Measurements from ENCODE around the gene PLOD2. TPM values are rescaled to one million over a fixed set of nuclear protein-coding genes. Genes with fewer than 3 reads are reported as not detected.
"Not testable (repeated sequence)": the region's sequence is repeated elsewhere in the genome, so short reads cannot be mapped to it uniquely, and the experiment has no call there.

PLOD2 gene
- total RNA-seq, 1 donor from 2014 or later = 54.9 TPM

DNA sequence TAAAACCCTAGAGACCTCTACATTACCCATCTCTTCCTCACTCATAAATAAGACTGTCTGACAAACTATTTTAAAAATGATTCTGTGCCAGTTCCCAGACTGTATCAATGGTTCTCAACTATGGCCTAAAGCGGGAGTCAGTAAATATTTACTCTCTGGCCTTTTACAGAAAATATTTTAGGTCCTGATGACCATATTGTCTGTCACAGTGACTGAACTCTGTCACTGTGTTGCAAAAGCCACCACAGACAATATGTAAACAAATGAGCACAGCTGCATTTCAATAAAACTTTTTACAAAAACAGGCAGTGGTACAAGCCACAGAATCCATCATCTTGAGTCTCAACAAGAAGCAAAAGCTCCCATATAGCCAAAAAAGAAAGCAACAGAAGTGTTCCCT is 45.4 kb downstream of the PLOD2 start:
- Mint-ChIP-seq H3K27ac (no peak overlapping the region), H3K27me3 (no peaks in the 10 kb centered on the region)

DNA sequence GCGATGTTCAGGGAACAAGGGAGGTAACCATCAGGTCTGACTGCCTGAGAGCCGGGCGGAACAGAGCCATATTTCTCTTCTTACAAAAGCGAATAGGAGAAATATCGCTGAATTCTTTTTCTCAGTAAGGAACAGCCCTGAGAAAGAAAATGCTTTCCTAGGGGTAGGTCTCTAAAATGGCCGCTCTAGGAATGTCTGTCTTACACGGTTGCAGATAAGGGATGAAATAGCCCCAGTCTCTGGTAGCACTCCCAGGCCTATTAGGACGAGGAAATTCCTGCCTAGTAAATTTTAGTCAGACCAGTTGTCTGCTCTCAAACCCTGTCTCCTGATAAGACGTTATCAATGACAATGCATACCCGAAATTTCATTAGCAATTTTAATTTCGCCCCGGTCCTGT is 47.2 kb downstream of the PLOD2 start:
- H3K4me3 Mint-ChIP-seq (ENCODE audit: low read depth); H3K27me3 Mint-ChIP-seq; DNase-seq (ENCODE audit: low spot score, unreplicated experiment); H3K27ac Mint-ChIP-seq; H3K4me1 Mint-ChIP-seq (ENCODE audit: low read depth): not testable (repeated sequence)
- Mint-ChIP-seq H3K36me3 (ENCODE audit: insufficient read depth) (peaks cover 51% of the 10 kb centered on the region), H3K9me3 (ENCODE audit: low read depth) (peaks cover 26% of the 10 kb centered on the region)

More for the DNA sequence above, 45.4 kb downstream of the PLOD2 start:
- DNase-seq (ENCODE audit: low spot score, unreplicated experiment) = no peak
- Mint-ChIP-seq H3K36me3 (ENCODE audit: insufficient read depth) (peaks cover 58% of the 10 kb centered on the region), H3K4me1 (ENCODE audit: low read depth) (no peaks in the 10 kb centered on the region), H3K4me3 (ENCODE audit: low read depth) (no peak overlapping the region), H3K9me3 (ENCODE audit: low read depth) (peaks cover 26% of the 10 kb centered on the region)
- TF ChIP-seq, protein P1, sequence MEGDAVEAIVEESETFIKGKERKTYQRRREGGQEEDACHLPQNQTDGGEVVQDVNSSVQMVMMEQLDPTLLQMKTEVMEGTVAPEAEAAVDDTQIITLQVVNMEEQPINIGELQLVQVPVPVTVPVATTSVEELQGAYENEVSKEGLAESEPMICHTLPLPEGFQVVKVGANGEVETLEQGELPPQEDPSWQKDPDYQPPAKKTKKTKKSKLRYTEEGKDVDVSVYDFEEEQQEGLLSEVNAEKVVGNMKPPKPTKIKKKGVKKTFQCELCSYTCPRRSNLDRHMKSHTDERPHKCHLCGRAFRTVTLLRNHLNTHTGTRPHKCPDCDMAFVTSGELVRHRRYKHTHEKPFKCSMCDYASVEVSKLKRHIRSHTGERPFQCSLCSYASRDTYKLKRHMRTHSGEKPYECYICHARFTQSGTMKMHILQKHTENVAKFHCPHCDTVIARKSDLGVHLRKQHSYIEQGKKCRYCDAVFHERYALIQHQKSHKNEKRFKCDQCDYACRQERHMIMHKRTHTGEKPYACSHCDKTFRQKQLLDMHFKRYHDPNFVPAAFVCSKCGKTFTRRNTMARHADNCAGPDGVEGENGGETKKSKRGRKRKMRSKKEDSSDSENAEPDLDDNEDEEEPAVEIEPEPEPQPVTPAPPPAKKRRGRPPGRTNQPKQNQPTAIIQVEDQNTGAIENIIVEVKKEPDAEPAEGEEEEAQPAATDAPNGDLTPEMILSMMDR (IDR thresholded peaks at IDR 0.05; ENCODE audit: unreplicated experiment) = no peak

DNA sequence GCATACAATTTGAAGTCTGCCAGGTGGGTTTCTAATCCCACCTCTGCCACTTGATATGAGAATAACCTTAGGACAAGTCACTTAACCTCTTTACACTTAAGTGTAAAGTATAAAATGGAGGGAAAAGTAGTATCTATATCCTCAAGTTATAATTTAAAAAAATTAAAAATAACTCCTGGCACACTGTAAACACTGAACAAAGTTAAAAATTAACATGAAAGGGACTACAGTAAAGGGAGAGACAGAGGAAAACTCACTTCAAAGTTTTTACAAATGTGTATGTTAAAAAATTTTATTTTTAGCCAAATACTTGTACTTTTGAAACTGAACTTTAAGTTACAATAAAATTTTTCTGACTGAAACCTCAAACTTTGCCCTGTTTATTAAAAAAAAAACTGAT is 49.6 kb downstream of the PLOD2 start:
- peaks cover 43% of the 10 kb centered on the region for H3K36me3 Mint-ChIP-seq (ENCODE audit: insufficient read depth)
- H3K4me1 Mint-ChIP-seq (ENCODE audit: low read depth) = no peaks in the 10 kb centered on the region
- peaks cover 26% of the 10 kb centered on the region for H3K9me3 Mint-ChIP-seq (ENCODE audit: low read depth)
- no peak for DNase-seq (ENCODE audit: low spot score, unreplicated experiment)
- TF ChIP-seq, protein P1 (IDR thresholded peaks at IDR 0.05; ENCODE audit: unreplicated experiment) = no peak
- H3K27me3 Mint-ChIP-seq = no peaks in the 10 kb centered on the region
- no peak overlapping the region for H3K4me3 Mint-ChIP-seq (ENCODE audit: low read depth)
- H3K27ac Mint-ChIP-seq = no peak overlapping the region

DNA sequence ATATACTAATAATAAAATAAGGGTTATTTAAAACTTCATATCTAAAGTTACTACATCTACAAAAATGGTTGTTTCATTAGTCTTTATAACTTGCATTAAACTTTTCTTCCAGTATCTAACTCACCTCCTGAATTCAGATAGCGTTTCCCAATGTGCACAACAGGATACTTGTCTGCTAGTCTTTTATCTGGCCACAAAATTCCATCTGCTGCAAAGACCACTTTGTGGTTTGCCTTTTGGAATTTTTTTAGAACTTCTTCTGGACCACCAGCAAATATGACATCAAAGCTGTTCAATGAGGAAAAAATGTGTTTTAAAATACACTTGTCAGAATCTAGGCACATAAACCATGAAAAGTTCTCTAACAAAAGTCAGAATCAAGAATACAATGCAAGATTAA is 50.8 kb downstream of the PLOD2 start:
- Mint-ChIP-seq H3K27me3 (no peaks in the 10 kb centered on the region), H3K4me3 (ENCODE audit: low read depth) (no peak overlapping the region), H3K27ac (no peak overlapping the region), H3K36me3 (ENCODE audit: insufficient read depth) (peaks cover 37% of the 10 kb centered on the region), H3K4me1 (ENCODE audit: low read depth) (no peaks in the 10 kb centered on the region), H3K9me3 (ENCODE audit: low read depth) (peaks cover 17% of the 10 kb centered on the region)
- no peak for DNase-seq (ENCODE audit: low spot score, unreplicated experiment)
- TF ChIP-seq, protein P1 (IDR thresholded peaks at IDR 0.05; ENCODE audit: unreplicated experiment) = no peak

DNA sequence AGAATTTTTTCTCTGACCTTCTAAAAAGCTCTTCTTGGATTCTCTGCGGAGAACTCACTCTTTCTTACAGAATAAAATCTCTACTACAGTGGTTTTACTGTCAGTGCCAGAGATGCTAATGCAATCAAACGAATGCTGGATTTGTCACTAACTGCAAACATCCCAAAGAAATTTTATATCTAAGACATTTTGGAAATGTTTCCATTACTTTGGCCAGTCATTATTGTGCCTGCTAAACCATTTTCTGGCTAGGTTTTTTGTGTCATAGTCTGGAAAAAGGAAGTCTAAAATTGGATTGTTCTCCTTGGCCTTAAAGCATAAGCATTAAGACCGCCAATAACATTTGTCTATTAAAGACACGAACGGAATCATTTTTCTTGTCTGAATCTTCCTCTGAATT is 54.0 kb downstream of the PLOD2 start:
- Mint-ChIP-seq H3K27me3 (no peaks in the 10 kb centered on the region), H3K9me3 (ENCODE audit: low read depth) (no peaks in the 10 kb centered on the region), H3K36me3 (ENCODE audit: insufficient read depth) (peaks cover 18% of the 10 kb centered on the region), H3K4me3 (ENCODE audit: low read depth) (no peak overlapping the region), H3K4me1 (ENCODE audit: low read depth) (no peaks in the 10 kb centered on the region), H3K27ac (no peak overlapping the region)
- DNase-seq (ENCODE audit: low spot score, unreplicated experiment) = no peak
- TF ChIP-seq, protein P1 (IDR thresholded peaks at IDR 0.05; ENCODE audit: unreplicated experiment) = no peak

DNA sequence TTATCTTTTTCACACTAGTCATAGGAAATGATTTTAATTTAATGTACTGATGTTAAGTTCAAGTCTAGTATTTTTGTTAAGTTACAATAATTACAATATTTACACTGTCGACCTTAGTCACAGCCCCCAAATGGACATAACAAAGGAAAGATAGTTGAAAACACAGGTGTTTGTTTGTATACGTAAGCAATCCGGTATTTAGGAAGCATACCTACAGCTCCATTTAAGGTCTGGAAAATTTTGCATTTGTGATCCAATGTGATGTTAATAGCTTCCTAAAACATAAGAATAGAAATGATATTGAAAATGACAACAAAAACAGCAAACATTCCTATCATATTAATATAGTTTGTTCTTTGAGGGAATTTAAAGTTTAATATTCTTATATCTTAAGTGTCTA is 56.9 kb downstream of the PLOD2 start:
- no peaks in the 10 kb centered on the region for H3K9me3 Mint-ChIP-seq (ENCODE audit: low read depth)
- no peak overlapping the region for H3K27ac Mint-ChIP-seq
- no peak for DNase-seq (ENCODE audit: low spot score, unreplicated experiment)
- H3K4me3 Mint-ChIP-seq (ENCODE audit: low read depth) = no peak overlapping the region
- TF ChIP-seq, protein P1 (IDR thresholded peaks at IDR 0.05; ENCODE audit: unreplicated experiment) = no peak
- H3K36me3 Mint-ChIP-seq (ENCODE audit: insufficient read depth) = peaks cover 18% of the 10 kb centered on the region
- no peaks in the 10 kb centered on the region for H3K27me3 Mint-ChIP-seq
- peaks cover 6% of the 10 kb centered on the region for H3K4me1 Mint-ChIP-seq (ENCODE audit: low read depth)
